Epithelial cell of esophagus (primary cell): Measurements from ENCODE around the gene RASD2.
"Not testable (repeated sequence)": the region's sequence is repeated elsewhere in the genome, so short reads cannot be mapped to it uniquely, and the experiment has no call there.

Source experiments
- DNase-seq: peaks from one replicate; pipeline ENCODE4 v3.0.0; 2010; ENCODE audit warnings: low read depth
- H3K4me3 ChIP-seq: 2 replicates; pipeline ENCODE4 v1.5.1; 2011; ENCODE audit warnings: mild to moderate bottlenecking, low read length, control low read depth
- TF ChIP-seq, protein P1 (sequence below): IDR thresholded peaks from 2 replicates; pipeline ENCODE4 v1.5.1; 2011; ENCODE audit warnings: low read depth, mild to moderate bottlenecking, low read length, control low read depth, inconsistent platforms; ENCODE audit not compliant: insufficient read depth; ENCODE audit errors: missing control alignments

Gene RASD2

GRCh38 chr22:35502836-35503235 is 37.8 kb upstream of the RASD2 start:
- H3K4me3 ChIP-seq, result no peak overlapping the region
- TF ChIP-seq, protein P1, sequence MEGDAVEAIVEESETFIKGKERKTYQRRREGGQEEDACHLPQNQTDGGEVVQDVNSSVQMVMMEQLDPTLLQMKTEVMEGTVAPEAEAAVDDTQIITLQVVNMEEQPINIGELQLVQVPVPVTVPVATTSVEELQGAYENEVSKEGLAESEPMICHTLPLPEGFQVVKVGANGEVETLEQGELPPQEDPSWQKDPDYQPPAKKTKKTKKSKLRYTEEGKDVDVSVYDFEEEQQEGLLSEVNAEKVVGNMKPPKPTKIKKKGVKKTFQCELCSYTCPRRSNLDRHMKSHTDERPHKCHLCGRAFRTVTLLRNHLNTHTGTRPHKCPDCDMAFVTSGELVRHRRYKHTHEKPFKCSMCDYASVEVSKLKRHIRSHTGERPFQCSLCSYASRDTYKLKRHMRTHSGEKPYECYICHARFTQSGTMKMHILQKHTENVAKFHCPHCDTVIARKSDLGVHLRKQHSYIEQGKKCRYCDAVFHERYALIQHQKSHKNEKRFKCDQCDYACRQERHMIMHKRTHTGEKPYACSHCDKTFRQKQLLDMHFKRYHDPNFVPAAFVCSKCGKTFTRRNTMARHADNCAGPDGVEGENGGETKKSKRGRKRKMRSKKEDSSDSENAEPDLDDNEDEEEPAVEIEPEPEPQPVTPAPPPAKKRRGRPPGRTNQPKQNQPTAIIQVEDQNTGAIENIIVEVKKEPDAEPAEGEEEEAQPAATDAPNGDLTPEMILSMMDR, result no peak
- no peak for DNase-seq

DNA sequence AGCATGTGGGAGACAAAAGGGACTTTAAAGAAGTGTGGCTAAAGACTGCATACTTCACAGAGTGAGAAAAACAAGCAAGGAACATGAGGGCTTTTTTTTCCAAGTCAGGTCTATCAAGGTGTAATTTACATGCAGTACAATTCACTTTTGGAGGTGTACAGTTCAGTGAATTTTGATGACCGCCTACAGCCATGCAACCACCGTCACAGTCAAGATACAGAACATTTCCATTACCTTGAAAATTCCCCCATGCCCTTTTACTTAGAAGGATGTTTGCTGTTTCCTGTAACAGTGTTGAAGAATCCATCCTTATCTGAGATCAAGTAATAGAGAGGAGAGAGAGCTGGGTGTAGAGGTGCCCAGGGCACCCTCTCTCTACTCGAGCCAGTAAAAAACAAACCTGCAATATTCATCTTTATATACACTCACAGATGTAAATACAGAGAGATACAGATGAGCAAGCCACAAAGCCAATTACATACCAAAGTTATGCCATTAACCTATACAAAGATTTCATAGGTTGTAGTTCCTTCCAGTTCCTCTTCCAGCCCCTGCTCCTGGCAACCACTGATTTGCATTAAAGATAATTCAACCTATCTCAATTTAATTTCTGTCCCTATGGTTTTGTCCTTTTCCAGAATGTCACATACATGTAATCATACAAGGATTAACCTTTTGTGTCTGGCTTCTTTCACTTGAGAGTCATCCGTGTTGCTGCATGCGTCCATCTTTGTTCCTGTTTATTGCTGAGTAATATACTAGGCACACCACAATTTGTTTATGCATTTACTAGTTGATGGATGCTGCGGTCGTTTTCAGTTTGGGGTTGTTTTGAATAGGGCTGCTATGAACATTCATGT is 35.0 kb upstream of the RASD2 start:
- TF ChIP-seq, protein P1, result no peak
- H3K4me3 ChIP-seq, result no peak overlapping the region
- DNase-seq, result no peak

- TF ChIP-seq, protein P1, result no peak
- peak; percentile 76 for DNase-seq
- no peak overlapping the region for H3K4me3 ChIP-seq
Measured at GRCh38 chr22:35506259-35506570, 34.4 kb upstream of the RASD2 start.

GRCh38 chr22:35507851-35508250 is 32.8 kb upstream of the RASD2 start:
- not testable (repeated sequence) for DNase-seq, H3K4me3 ChIP-seq

- no peak for DNase-seq
- TF ChIP-seq, protein P1, result no peak
- no peak overlapping the region for H3K4me3 ChIP-seq
Measured at GRCh38 chr22:35509451-35509850, 31.2 kb upstream of the RASD2 start.

- DNase-seq, result no peak
- H3K4me3 ChIP-seq, result no peak overlapping the region
- TF ChIP-seq, protein P1, result no peak
Measured at GRCh38 chr22:35509960-35510359, 30.7 kb upstream of the RASD2 start.

DNA sequence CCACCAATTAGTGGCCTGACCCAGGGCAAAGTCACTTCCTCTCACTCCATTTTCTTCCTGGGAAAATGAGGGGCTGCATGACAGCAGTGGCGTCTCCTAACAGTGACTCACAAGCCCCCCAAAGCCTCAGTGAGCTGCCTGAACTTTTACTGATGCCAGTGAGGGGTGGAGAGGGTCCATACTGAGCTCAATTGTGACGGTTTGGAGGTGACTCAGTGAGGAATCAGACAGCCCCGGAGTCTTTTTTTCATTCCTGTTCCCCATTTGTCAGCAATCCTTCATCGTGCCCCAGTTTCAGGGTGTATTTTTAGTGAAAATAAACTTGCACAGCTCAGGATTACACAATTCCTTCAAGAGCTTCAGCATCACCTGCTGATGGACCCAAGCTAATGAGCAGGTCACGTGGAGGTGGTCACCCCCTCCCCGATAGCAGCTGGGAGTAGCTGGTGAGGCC is 30.1 kb upstream of the RASD2 start:
- TF ChIP-seq, protein P1, result no peak
- DNase-seq, result peak; percentile 41
- no peak overlapping the region for H3K4me3 ChIP-seq
